Skeletal muscle tissue (tissue), 4 donors: ENCODE data around the gene ZNF814. TPM values are rescaled to one million over a fixed set of nuclear protein-coding genes. Genes with fewer than 3 reads are reported as not detected.
A peak's percentile ranks its signal among the peaks of the same experiment; 100 is the strongest.
"Not testable (repeated sequence)": the region's sequence is repeated elsewhere in the genome, so short reads cannot be mapped to it uniquely, and the experiment has no call there.

ENCODE experiments used
- H3K27ac ChIP-seq: one replicate; pipeline ENCODE4 v1.7.0; 2013; ENCODE audit warnings: mild to moderate bottlenecking, low read depth, low read length, inconsistent platforms
- H3K27me3 ChIP-seq, 3 donors: one replicate each; pipeline ENCODE4 v1.7.0; 2013; ENCODE audit warnings: low read length in 3 of 3; ENCODE audit not compliant: control insufficient read depth in 3 of 3, insufficient read depth in 3 of 3
- H3K36me3 ChIP-seq, 3 donors: one replicate each; pipeline ENCODE4 v1.7.0; 2013; ENCODE audit warnings: low read length in 3 of 3; ENCODE audit not compliant: control insufficient read depth in 3 of 3, insufficient read depth in 3 of 3
- H3K4me1 ChIP-seq, 3 donors: one replicate each; pipeline ENCODE4 v1.7.0; 2013; ENCODE audit warnings: low read length in 3 of 3, mild to moderate bottlenecking in 3 of 3; ENCODE audit not compliant: control insufficient read depth in 3 of 3, insufficient read depth in 3 of 3
- H3K4me3 ChIP-seq, 3 donors: one replicate each; pipeline ENCODE4 v1.7.0; 2013; ENCODE audit warnings: low read length in 3 of 3
- H3K9ac ChIP-seq, 3 donors: one replicate each; pipeline ENCODE4 v1.7.0; 2013; ENCODE audit warnings: low read length in 3 of 3, mild to moderate bottlenecking in 3 of 3, moderate library complexity in 2 of 3, low read depth in 1 of 3
- H3K9me3 ChIP-seq, 3 donors: one replicate each; pipeline ENCODE4 v1.7.0; 2013; ENCODE audit warnings: low read length in 3 of 3; ENCODE audit not compliant: control insufficient read depth in 3 of 3
- total RNA-seq: library from RNA; depleted of rRNA; stranded (reverse); fragments of >200 nt; gene quantifications from one replicate; pipeline ENCODE4 v1.2.3, GENCODE V29; 2014
- donor health status: Osteomylitis.

ZNF814 gene
- total RNA-seq, 1 donor from 2014 or later: 13.0 TPM

GRCh38 chr19:57900311-57900710 is 11.5 kb upstream of the ZNF814 start:
- Histone ChIP-seq H3K27me3 (no peaks in the 10 kb centered on the region), H3K4me3 (no peak overlapping the region), H3K36me3 (no peaks in the 10 kb centered on the region), H3K9me3 (no peaks in the 10 kb centered on the region), H3K4me1 (no peaks in the 10 kb centered on the region), H3K27ac (no peak overlapping the region), H3K9ac (no peak overlapping the region)

- H3K4me3 ChIP-seq, H3K27me3 ChIP-seq, H3K27ac ChIP-seq, H3K36me3 ChIP-seq, H3K9me3 ChIP-seq, H3K9ac ChIP-seq: not testable (repeated sequence)
- peaks cover 5 to 19% (median 7%) of the 10 kb centered on the region in 3 donors for H3K4me1 ChIP-seq
Measured at GRCh38 chr19:57890706-57891105, 1.9 kb upstream of the ZNF814 start.

DNA sequence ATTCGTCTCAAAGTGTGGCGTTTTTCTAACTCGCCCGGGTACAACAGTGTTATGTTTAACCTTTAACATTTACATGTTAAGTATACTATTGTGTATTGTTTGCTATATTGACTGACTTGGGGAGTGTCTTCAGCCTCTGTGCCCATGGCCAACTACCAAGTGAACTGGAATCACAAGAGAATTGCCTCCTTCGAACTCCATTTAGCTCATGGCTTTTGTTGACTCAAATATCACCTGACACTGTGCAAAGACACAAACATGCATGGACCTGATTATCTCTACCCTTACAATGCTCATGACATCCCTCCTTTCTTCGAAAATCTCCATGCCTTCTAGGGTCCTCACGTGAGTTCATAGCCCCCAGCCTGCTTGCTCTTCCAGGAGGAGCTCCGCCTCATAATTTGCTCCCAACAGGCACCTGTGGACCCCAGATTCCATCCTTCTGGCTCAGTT is 704 bp downstream of the ZNF814 start:
- Histone ChIP-seq H3K27me3 (no peaks in the 10 kb centered on the region), H3K27ac (peak overlapping the region; percentile 79)

GRCh38 chr19:57887195-57887941 is 1.5 kb downstream of the ZNF814 start:
- peak overlapping the region; percentile 0 to 96 (median 35) for H3K4me3 ChIP-seq

More for the DNA sequence above, 704 bp downstream of the ZNF814 start:
- peak overlapping the region; percentile 79 to 96 (median 85) for H3K9ac ChIP-seq
- H3K36me3 ChIP-seq: peaks cover 3 to 18% (median 8%) of the 10 kb centered on the region in 3 donors
- no peaks in the 10 kb centered on the region for H3K9me3 ChIP-seq
- peak overlapping the region; percentile 69 to 98 (median 96) for H3K4me3 ChIP-seq
- H3K4me1 ChIP-seq: peaks cover 5 to 19% (median 7%) of the 10 kb centered on the region in 3 donors

GRCh38 chr19:57886046-57886445 is 2.8 kb downstream of the ZNF814 start:
- no peak overlapping the region for H3K27ac ChIP-seq
- no peaks in the 10 kb centered on the region for H3K9me3 ChIP-seq
- no peak overlapping the region for H3K9ac ChIP-seq
- no peak overlapping the region for H3K4me3 ChIP-seq
- H3K36me3 ChIP-seq: peaks cover 3 to 18% (median 8%) of the 10 kb centered on the region in 3 donors
- H3K27me3 ChIP-seq: no peaks in the 10 kb centered on the region
- peaks cover 5 to 19% (median 7%) of the 10 kb centered on the region in 3 donors for H3K4me1 ChIP-seq

More at GRCh38 chr19:57887195-57887941, 1.5 kb downstream of the ZNF814 start:
- H3K27ac ChIP-seq: no peak overlapping the region
- no peaks in the 10 kb centered on the region for H3K27me3 ChIP-seq
- peaks cover 3 to 18% (median 8%) of the 10 kb centered on the region in 3 donors for H3K36me3 ChIP-seq
- H3K9ac ChIP-seq: peak overlapping the region in 2 of 3 donors; percentile 14 to 33
- H3K4me1 ChIP-seq: peaks cover 5 to 19% (median 7%) of the 10 kb centered on the region in 3 donors
- no peaks in the 10 kb centered on the region for H3K9me3 ChIP-seq

- not testable (repeated sequence) for H3K27me3 ChIP-seq, H3K4me3 ChIP-seq, H3K27ac ChIP-seq, H3K4me1 ChIP-seq, H3K9ac ChIP-seq
- peaks cover 10 to 34% (median 13%) of the 10 kb centered on the region in 3 donors for H3K36me3 ChIP-seq
- peaks cover 12 to 34% (median 18%) of the 10 kb centered on the region in 3 donors for H3K9me3 ChIP-seq
Measured at GRCh38 chr19:57873883-57874799, 14.7 kb downstream of the ZNF814 start.

DNA sequence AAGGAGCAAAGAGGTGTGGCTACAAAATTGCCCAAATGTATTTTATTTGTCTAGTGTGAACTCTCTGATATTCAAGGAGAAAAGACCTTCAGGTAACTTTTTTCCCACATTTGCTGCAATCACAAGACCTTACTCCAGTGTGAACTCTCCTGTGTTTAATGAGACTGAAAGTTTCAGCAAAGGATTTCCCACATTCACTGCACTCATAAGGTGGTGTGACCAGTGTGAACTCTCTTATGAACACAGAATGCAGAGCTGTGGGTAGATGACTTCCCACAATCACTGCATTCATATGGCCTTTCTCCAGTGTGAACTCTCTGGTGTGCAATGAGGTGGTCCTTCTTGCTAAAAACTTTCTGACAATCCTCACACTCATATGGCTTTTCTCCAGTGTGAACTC is 16.4 kb downstream of the ZNF814 start:
- Histone ChIP-seq H3K27ac (no peak overlapping the region), H3K4me3 (peak overlapping the region in 1 of 3 donors; percentile 5), H3K9me3 (peaks cover 16 to 38% (median 22%) of the 10 kb centered on the region in 3 donors)

DNA sequence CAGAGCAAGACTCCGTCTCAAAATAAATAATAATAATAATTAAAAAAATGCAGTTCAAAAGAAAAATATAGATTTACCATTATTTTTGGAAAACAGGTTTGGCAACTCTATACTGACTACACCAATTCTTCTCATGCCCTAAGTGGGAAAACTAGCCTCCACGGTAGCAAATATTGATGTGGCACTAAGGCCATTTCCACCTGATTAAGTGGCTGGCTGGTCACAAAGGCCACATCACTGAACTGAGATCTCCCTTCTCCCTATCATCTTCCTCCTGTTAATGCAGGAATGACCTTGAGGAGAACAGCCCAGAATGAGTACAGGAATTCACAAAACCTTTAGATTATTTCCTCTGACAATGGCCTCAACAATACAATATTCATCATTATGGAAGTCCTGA is 18.6 kb downstream of the ZNF814 start:
- Histone ChIP-seq H3K27me3 (no peaks in the 10 kb centered on the region), H3K9me3 (peaks cover 16 to 33% (median 22%) of the 10 kb centered on the region in 3 donors), H3K9ac (no peak overlapping the region), H3K4me1 (no peaks in the 10 kb centered on the region), H3K4me3 (no peak overlapping the region), H3K27ac (no peak overlapping the region), H3K36me3 (peaks cover 23 to 39% (median 34%) of the 10 kb centered on the region in 3 donors)

More for the DNA sequence above, 16.4 kb downstream of the ZNF814 start:
- Histone ChIP-seq H3K36me3 (peaks cover 17 to 42% (median 19%) of the 10 kb centered on the region in 3 donors), H3K9ac (no peak overlapping the region), H3K4me1 (no peaks in the 10 kb centered on the region), H3K27me3 (no peaks in the 10 kb centered on the region)

- H3K27me3 ChIP-seq, H3K4me3 ChIP-seq, H3K4me1 ChIP-seq, H3K9ac ChIP-seq, H3K27ac ChIP-seq: not testable (repeated sequence)
- Histone ChIP-seq H3K9me3 (peaks cover 16 to 32% (median 22%) of the 10 kb centered on the region in 3 donors), H3K36me3 (peaks cover 23 to 41% (median 36%) of the 10 kb centered on the region in 3 donors)
Measured at GRCh38 chr19:57869655-57870054, 19.2 kb downstream of the ZNF814 start.
